GM12873 (cell line): ENCODE results near the gene PTPN5.

Experiments used
- CTCF ChIP-seq: IDR thresholded peaks from 2 replicates; pipeline ENCODE4 v1.5.1; 2012; ENCODE audit warnings: low read depth, mild to moderate bottlenecking, moderate library complexity, low read length, control low read depth; ENCODE audit not compliant: insufficient read depth; ENCODE audit errors: missing control alignments

Gene PTPN5

DNA sequence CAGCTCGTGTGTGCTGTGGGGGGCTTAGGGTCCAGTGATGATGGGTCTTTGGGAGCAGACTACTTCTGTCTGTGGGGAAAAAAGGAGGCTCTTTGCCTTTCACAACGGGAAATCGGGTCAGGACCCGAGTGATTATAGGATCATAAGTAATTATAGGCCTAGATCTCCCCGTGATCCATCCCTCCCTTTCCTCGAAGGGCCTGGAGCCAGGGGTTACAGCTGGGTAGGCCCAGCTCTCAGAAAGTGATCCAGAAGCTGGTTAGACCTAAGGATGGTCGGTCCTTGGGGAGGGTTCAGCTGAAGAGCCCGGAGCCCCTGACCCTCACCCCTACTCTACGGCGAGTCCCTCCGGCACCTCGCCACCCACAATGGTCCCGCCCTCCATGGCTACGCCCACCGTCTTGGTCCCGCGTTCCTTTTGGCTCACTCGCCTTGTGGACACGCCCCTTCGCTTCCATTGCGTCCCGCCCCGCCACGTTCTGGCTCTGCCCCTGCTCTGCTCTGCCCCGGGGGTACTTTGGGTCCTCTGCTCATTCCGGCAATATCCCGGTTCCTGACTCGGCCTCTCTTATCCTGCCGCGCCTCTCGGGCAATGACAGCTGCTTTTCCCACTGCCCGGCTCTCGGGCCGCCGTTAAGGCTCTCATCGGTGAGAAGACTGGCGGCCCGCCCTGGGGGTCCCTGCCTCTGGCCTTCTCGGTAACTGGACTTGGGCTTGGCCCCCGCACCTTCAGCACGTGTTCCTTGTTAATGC lies 70.6 kb downstream of the PTPN5 start:
- no peak for TF ChIP-seq CTCF

DNA sequence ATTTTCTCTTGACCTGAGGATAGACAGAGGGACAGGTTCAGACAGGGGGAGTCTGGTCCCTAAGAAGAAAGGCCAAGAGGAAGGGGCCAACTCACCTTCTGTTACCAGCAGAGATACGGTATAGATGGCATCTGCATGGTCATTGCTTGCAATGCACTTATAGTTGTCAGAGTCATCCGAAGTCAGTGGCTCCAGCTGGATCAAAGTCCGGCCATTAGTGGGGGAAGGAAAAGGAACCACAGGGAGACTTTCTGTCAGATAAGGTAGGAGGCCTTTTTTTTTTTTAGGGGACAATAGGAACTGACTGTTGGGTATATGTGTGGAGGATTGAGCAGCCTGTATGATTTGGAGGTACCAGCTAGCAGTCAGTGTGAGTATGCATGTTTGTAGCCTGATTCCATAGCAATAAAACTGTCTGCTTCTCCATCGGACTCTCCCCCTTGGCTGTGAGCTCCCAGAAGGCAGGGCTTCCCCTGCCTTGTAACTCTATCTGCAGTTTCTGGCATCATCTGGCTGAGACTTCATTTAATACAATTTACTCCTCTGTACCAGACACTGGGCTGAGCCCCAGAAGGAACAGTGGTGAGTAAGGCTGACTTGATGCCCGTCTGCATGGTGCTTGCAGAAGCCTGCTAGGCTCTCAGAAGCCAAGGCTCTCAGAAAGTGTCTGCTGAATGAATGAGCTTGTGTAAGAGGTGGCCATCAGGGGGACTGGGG lies 71.3 kb downstream of the PTPN5 start:
- TF ChIP-seq CTCF: no peak

- no peak for TF ChIP-seq CTCF
These were observed 76.1 kb downstream of the PTPN5 start for GRCh38 chr11:18715476-18715875.

DNA sequence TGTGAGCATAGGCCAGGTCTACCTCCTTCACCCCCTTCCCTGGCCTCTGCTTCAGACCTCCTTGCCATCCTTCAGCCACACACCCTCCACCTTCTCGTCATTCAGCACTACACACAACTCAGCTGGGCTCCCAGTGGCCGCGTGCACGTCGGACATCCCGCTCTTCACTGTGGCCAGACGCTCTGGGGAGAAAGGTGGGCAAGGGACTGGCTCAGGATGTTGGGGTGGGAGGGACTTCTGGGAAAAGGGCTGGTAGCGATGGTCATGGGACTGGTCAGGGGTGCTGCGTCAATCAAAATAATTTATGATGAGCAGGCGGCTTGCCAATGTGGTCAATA lies 77.2 kb downstream of the PTPN5 start:
- TF ChIP-seq CTCF: no peak

DNA sequence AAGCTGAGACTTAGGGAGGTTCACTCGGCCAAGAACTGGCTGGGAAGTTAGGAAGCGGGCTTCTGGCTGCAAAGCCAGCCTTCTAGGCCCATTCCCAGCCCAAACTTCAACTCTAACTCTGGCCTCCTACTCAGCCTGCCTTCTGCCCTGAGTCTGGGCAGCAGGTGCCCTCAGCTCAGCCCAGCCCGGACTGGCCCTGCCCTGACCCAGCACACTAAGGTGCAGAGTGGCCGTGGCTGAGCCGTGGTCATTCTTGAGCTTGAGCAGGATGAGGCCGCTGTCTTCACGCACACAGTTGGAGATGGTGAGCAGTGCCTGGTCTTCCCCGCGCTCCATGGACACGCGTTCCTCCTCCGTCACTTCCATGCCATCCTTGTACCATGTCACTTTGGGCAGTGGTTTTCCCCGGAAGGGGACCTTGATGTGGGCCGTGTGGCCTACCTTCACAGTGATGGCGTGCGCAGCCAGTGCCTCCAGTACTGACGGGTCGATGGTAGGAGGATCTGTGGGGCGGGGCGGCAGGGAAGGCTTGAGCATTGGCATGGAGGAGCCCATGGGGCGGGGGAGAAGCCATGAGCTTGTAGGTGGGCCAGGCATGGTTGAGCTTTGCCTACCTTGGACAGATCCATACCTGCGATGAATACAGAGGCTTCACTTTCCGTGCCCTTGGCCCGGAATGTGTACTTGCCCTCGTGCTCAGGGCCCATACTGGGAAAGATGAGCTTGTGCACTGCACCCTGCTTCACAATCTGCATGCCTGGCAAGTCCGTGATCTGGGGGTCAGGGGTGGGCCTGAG lies 77.8 kb downstream of the PTPN5 start:
- no peak for TF ChIP-seq CTCF

- TF ChIP-seq CTCF: no peak
These were observed 81.1 kb downstream of the PTPN5 start for GRCh38 chr11:18710545-18710944.

GRCh38 chr11:18709414-18709813 lies 82.2 kb downstream of the PTPN5 start:
- no peak for TF ChIP-seq CTCF
